ENCODE data around the gene UCMA.
"Not testable (repeated sequence)": the region's sequence is repeated elsewhere in the genome, so short reads cannot be mapped to it uniquely, and the experiment has no call there.

The UCMA gene

GRCh38 chr10:13234736-13235135 lies 562 bp upstream of the UCMA start:
- not testable (repeated sequence) for DNase-seq (ENCODE audit: low read depth in 3 of 3, low spot score in 1 of 3)

- DNase-seq (ENCODE audit: low read depth in 3 of 3, low spot score in 1 of 3): no peak
These were observed 816 bp downstream of the UCMA start for GRCh38 chr10:13233358-13233757.

- no peak for DNase-seq (ENCODE audit: low read depth in 3 of 3, low spot score in 1 of 3)
These were observed 2.4 kb downstream of the UCMA start for GRCh38 chr10:13231808-13232207.

GRCh38 chr10:13231190-13231589 lies 3.0 kb downstream of the UCMA start:
- no peak for DNase-seq (ENCODE audit: low read depth in 3 of 3, low spot score in 1 of 3)

GRCh38 chr10:13227031-13227430 lies 7.1 kb downstream of the UCMA start:
- no peak for DNase-seq (ENCODE audit: low read depth in 3 of 3, low spot score in 1 of 3)

GRCh38 chr10:13225601-13226000 lies 8.6 kb downstream of the UCMA start:
- DNase-seq (ENCODE audit: low read depth in 3 of 3, low spot score in 1 of 3): no peak

- no peak for DNase-seq (ENCODE audit: low read depth in 3 of 3, low spot score in 1 of 3)
These were observed 9.8 kb downstream of the UCMA start for GRCh38 chr10:13224210-13224995.

- no peak for DNase-seq (ENCODE audit: low read depth in 3 of 3, low spot score in 1 of 3)
These were observed 10.9 kb downstream of the UCMA start for GRCh38 chr10:13223241-13223640.

GRCh38 chr10:13222566-13222965 lies 11.6 kb downstream of the UCMA start:
- DNase-seq (ENCODE audit: low read depth in 3 of 3, low spot score in 1 of 3): no peak

GRCh38 chr10:13222151-13222550 lies 12.0 kb downstream of the UCMA start:
- no peak for DNase-seq (ENCODE audit: low read depth in 3 of 3, low spot score in 1 of 3)

- DNase-seq (ENCODE audit: low read depth in 3 of 3, low spot score in 1 of 3): no peak
These were observed 12.6 kb downstream of the UCMA start for GRCh38 chr10:13221572-13221971.

GRCh38 chr10:13219685-13220670 lies 14.2 kb downstream of the UCMA start:
- DNase-seq (ENCODE audit: low read depth in 3 of 3, low spot score in 1 of 3): no peak

- no peak for DNase-seq (ENCODE audit: low read depth in 3 of 3, low spot score in 1 of 3)
These were observed 15.3 kb downstream of the UCMA start for GRCh38 chr10:13218878-13219277.

GRCh38 chr10:13213163-13213562 lies 21.0 kb downstream of the UCMA start:
- DNase-seq (ENCODE audit: low read depth in 3 of 3, low spot score in 1 of 3): no peak

- no peak for DNase-seq (ENCODE audit: low read depth in 3 of 3, low spot score in 1 of 3)
These were observed 27.4 kb downstream of the UCMA start for GRCh38 chr10:13206546-13207443.

- DNase-seq (ENCODE audit: low read depth in 3 of 3, low spot score in 1 of 3): no peak
These were observed 28.1 kb downstream of the UCMA start for GRCh38 chr10:13206091-13206490.

GRCh38 chr10:13201132-13201531 lies 33.0 kb downstream of the UCMA start:
- no peak for DNase-seq (ENCODE audit: low read depth in 3 of 3, low spot score in 1 of 3)

- no peak for DNase-seq (ENCODE audit: low read depth in 3 of 3, low spot score in 1 of 3)
These were observed 39.2 kb downstream of the UCMA start for GRCh38 chr10:13195016-13195415.

- DNase-seq (ENCODE audit: low read depth in 3 of 3, low spot score in 1 of 3): no peak
These were observed 40.5 kb downstream of the UCMA start for GRCh38 chr10:13193637-13194036.

- no peak for DNase-seq (ENCODE audit: low read depth in 3 of 3, low spot score in 1 of 3)
These were observed 42.8 kb downstream of the UCMA start for GRCh38 chr10:13191362-13191761.

GRCh38 chr10:13190816-13191215 lies 43.4 kb downstream of the UCMA start:
- no peak for DNase-seq (ENCODE audit: low read depth in 3 of 3, low spot score in 1 of 3)

Measured in stimulated activated CD4-positive, alpha-beta T cell treated with anti-CD3 and anti-CD28 coated beads, TNF-alpha, amount 100 ng/mL, for 1 hour (primary cell).